ENCODE results near the gene P4HA3.

DNA sequence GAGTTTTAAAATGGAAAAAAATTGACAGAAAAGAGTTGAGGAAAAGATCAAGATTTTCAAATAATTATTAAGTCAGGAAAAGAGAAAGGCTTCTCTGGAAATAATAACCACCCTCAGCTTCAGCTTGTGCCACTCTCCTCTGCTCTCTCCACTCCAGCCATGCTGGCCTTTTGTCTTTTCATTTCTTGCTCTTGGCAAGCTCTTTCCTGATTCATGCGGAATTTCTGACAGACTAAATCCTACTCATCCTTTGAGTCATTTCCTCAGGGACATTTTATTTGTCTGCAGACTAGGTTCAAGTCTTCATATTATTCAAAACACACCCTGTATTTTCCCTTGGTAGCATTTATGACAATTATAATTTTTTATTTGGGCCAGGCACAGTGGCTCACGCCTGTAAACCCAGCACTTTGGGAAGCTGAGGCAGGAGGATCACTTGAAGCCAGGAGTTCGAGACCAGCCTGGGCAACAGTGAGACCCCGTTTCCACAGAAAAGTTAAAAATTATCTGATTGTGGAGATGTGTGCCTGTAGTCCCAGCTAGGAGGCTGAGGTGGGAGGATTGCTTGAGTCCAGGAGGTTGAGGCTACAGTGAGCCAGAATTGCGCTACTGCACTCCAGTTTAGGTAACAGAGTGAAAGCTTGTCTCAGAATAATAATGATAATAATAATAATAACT, 7.8 kb upstream of the P4HA3 start:
- TF ChIP-seq, protein P1, sequence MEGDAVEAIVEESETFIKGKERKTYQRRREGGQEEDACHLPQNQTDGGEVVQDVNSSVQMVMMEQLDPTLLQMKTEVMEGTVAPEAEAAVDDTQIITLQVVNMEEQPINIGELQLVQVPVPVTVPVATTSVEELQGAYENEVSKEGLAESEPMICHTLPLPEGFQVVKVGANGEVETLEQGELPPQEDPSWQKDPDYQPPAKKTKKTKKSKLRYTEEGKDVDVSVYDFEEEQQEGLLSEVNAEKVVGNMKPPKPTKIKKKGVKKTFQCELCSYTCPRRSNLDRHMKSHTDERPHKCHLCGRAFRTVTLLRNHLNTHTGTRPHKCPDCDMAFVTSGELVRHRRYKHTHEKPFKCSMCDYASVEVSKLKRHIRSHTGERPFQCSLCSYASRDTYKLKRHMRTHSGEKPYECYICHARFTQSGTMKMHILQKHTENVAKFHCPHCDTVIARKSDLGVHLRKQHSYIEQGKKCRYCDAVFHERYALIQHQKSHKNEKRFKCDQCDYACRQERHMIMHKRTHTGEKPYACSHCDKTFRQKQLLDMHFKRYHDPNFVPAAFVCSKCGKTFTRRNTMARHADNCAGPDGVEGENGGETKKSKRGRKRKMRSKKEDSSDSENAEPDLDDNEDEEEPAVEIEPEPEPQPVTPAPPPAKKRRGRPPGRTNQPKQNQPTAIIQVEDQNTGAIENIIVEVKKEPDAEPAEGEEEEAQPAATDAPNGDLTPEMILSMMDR (IDR thresholded peaks at IDR 0.05; ENCODE audit: low read depth, low read length, missing input control) = no peak
- TF ChIP-seq, protein P2, sequence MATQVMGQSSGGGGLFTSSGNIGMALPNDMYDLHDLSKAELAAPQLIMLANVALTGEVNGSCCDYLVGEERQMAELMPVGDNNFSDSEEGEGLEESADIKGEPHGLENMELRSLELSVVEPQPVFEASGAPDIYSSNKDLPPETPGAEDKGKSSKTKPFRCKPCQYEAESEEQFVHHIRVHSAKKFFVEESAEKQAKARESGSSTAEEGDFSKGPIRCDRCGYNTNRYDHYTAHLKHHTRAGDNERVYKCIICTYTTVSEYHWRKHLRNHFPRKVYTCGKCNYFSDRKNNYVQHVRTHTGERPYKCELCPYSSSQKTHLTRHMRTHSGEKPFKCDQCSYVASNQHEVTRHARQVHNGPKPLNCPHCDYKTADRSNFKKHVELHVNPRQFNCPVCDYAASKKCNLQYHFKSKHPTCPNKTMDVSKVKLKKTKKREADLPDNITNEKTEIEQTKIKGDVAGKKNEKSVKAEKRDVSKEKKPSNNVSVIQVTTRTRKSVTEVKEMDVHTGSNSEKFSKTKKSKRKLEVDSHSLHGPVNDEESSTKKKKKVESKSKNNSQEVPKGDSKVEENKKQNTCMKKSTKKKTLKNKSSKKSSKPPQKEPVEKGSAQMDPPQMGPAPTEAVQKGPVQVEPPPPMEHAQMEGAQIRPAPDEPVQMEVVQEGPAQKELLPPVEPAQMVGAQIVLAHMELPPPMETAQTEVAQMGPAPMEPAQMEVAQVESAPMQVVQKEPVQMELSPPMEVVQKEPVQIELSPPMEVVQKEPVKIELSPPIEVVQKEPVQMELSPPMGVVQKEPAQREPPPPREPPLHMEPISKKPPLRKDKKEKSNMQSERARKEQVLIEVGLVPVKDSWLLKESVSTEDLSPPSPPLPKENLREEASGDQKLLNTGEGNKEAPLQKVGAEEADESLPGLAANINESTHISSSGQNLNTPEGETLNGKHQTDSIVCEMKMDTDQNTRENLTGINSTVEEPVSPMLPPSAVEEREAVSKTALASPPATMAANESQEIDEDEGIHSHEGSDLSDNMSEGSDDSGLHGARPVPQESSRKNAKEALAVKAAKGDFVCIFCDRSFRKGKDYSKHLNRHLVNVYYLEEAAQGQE (IDR thresholded peaks at IDR 0.05) = no peak
- TF ChIP-seq JUND (IDR thresholded peaks at IDR 0.05) (no peak), TAF1 (conservative IDR thresholded peaks at IDR 0.05) (no peak), YY1 (IDR thresholded peaks at IDR 0.05) (no peak), EGR1 (IDR thresholded peaks at IDR 0.05; ENCODE audit: low read depth in 2 of 2) (no peak), SP1 (IDR thresholded peaks at IDR 0.05) (no peak), GABPA (IDR thresholded peaks at IDR 0.05 in 1 of 2, conservative IDR thresholded peaks at IDR 0.05 in 1 of 2) (no peak)
